Measurements from ENCODE around the gene MTHFR. TPM values are rescaled to one million over a fixed set of nuclear protein-coding genes. Genes with fewer than 3 reads are reported as not detected.

MTHFR gene
- total and polyA plus RNA-seq, 2 of the 8 experiments (the other 6 are each of a cell fraction or from before 2014, with no cell fraction given): 8.7 to 18.5 TPM

GRCh38 chr1:11838349-11839272, 32.8 kb upstream of the MTHFR start (continued):
- TF ChIP-seq, protein P1, sequence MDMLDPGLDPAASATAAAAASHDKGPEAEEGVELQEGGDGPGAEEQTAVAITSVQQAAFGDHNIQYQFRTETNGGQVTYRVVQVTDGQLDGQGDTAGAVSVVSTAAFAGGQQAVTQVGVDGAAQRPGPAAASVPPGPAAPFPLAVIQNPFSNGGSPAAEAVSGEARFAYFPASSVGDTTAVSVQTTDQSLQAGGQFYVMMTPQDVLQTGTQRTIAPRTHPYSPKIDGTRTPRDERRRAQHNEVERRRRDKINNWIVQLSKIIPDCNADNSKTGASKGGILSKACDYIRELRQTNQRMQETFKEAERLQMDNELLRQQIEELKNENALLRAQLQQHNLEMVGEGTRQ (IDR thresholded peaks at IDR 0.05; ENCODE audit: low read length): no peak
- TF ChIP-seq NANOG (IDR thresholded peaks at IDR 0.05; ENCODE audit: insufficient read depth, low read depth, low read length, poor library complexity, severe bottlenecking): no peak

Data from H1 (cell line).